IPS-18a (cell line): ENCODE data around the gene CPED1.

ENCODE experiments used
- H3K27ac ChIP-seq: one replicate; pipeline ENCODE4 v1.5.1; 2013; ENCODE audit warnings: low read length
- H3K27me3 ChIP-seq: one replicate; pipeline ENCODE4 v1.6.1; 2013; ENCODE audit warnings: mild to moderate bottlenecking, low read length; ENCODE audit not compliant: control insufficient read depth, insufficient read depth
- H3K36me3 ChIP-seq: one replicate; pipeline ENCODE4 v1.6.1; 2013; ENCODE audit warnings: low read depth, low read length; ENCODE audit not compliant: control insufficient read depth
- H3K4me1 ChIP-seq: one replicate; pipeline ENCODE4 v1.6.1; 2013; ENCODE audit warnings: low read depth, low read length; ENCODE audit not compliant: control insufficient read depth
- H3K4me3 ChIP-seq: one replicate; pipeline ENCODE4 v1.5.1; 2013; ENCODE audit warnings: low read length
- H3K9ac ChIP-seq: one replicate; pipeline ENCODE4 v1.6.1; 2013; ENCODE audit warnings: mild to moderate bottlenecking, low read length, moderate library complexity
- H3K9me3 ChIP-seq: one replicate; pipeline ENCODE4 v1.6.1; 2013; ENCODE audit warnings: low read depth, low read length; ENCODE audit not compliant: control insufficient read depth

The CPED1 gene

DNA sequence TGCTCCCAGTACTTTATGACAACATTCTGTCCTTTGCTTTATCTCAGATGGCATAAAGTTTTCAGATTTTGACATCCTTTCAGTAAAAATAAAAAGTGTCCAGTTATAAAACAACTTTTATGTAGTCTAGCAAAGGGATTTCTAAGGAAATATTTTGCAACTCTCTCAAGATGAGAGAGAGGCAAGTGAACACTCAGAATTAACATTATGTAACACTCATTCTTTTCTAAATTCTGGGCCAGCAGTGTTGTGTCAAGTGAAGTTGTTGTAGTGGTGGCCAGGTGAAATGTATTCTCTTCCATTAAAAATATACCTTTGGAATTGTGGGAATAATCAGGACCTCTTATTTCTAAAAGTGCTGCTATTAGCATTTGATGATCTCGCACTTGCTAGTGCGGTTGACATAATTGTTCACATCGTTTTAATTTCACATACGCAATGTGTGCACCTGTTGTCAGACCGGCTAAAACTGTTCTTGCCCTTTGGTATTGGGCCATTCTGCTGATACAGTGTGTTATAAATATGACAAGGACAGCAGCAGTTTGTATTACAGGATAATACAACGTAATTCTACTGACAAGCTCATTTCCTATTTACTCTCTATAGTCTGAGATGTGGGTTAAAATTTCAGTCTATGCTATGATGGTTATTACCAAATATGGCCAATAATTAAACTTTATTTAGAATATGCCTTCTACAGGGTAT, 23.8 kb downstream of the CPED1 start:
- Histone ChIP-seq H3K36me3 (no peaks in the 10 kb centered on the region), H3K9ac (no peak overlapping the region), H3K27ac (no peak overlapping the region), H3K4me3 (no peak overlapping the region), H3K9me3 (no peaks in the 10 kb centered on the region), H3K27me3 (no peaks in the 10 kb centered on the region), H3K4me1 (no peaks in the 10 kb centered on the region)

- Histone ChIP-seq H3K4me3 (no peak overlapping the region), H3K27ac (no peak overlapping the region), H3K4me1 (no peaks in the 10 kb centered on the region), H3K36me3 (no peaks in the 10 kb centered on the region), H3K9me3 (no peaks in the 10 kb centered on the region), H3K9ac (no peak overlapping the region), H3K27me3 (no peaks in the 10 kb centered on the region)
Observed at GRCh38 chr7:121012919-121013318, 24.4 kb downstream of the CPED1 start.

DNA sequence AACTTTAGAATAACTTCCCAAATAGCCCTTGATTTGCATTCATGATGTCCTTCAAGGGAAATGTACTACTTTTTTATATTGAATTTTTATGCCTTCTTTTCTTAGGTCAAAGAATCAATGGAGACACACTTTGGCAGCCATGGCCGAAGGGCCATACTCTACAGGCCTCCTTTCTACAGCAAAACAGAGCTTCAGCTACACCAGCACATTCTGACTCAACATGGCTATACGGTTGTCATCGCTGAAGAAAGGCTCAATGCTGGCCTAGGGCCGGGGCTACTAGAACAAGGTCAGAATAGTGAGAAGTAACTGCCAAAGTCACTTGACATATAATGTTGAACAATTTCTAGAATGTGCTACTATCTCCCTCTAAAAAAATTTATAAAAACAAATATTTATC, 27.0 kb downstream of the CPED1 start:
- Histone ChIP-seq H3K27me3 (no peaks in the 10 kb centered on the region), H3K9me3 (no peaks in the 10 kb centered on the region), H3K4me1 (no peaks in the 10 kb centered on the region), H3K36me3 (no peaks in the 10 kb centered on the region), H3K4me3 (no peak overlapping the region), H3K9ac (no peak overlapping the region), H3K27ac (no peak overlapping the region)

DNA sequence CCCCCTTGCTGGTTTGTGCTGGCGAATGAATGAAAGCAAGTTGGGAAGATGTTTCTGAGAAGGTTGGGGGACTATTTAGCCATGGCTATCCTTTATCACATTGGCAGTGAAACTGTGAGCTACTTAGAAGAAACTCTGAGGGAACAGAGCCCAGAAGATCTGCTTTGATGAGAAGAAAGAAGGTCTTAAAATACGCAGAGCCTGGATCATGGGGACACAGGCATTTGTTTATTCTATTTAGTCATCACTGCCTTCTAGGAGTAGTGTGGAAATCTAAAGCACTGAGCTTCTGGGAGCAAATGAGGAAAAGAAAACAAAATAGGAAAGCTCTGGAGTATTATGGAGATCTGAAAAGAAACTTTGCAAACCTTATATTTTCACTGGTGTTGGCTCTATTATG, 28.5 kb downstream of the CPED1 start:
- Histone ChIP-seq H3K27me3 (no peaks in the 10 kb centered on the region), H3K27ac (no peak overlapping the region), H3K9ac (no peak overlapping the region), H3K4me1 (no peaks in the 10 kb centered on the region), H3K36me3 (no peaks in the 10 kb centered on the region), H3K4me3 (no peak overlapping the region), H3K9me3 (no peaks in the 10 kb centered on the region)

- Histone ChIP-seq H3K9ac (no peak overlapping the region), H3K27ac (no peak overlapping the region), H3K4me1 (no peaks in the 10 kb centered on the region), H3K36me3 (no peaks in the 10 kb centered on the region), H3K4me3 (no peak overlapping the region), H3K9me3 (no peaks in the 10 kb centered on the region), H3K27me3 (no peaks in the 10 kb centered on the region)
Observed at GRCh38 chr7:121017586-121017985, 29.1 kb downstream of the CPED1 start.

DNA sequence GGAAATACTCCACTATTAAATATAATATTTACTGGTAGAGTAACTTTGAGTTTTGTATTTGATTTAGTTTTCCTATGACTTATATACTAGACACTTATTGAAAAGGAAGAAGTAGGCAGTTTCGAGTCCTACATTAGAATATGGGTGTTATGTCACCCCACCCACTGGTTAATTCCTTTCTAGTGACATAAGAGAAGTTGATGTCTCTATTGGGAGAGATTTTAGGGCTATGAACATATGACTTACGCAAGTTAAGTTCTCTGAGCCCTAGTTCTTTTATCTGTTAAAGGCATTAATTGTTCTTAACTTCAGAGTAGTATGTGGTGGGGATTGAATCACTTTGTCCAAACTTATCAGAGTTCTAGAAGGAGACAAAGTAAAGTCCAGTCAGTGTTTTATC, 30.5 kb downstream of the CPED1 start:
- H3K9me3 ChIP-seq: no peaks in the 10 kb centered on the region
- H3K27me3 ChIP-seq: no peaks in the 10 kb centered on the region
- no peaks in the 10 kb centered on the region for H3K4me1 ChIP-seq
- no peak overlapping the region for H3K4me3 ChIP-seq
- H3K27ac ChIP-seq: no peak overlapping the region
- H3K36me3 ChIP-seq: no peaks in the 10 kb centered on the region
- no peak overlapping the region for H3K9ac ChIP-seq

GRCh38 chr7:121020249-121020988, 31.9 kb downstream of the CPED1 start:
- Histone ChIP-seq H3K4me1 (no peaks in the 10 kb centered on the region), H3K27me3 (no peaks in the 10 kb centered on the region), H3K27ac (no peak overlapping the region), H3K36me3 (no peaks in the 10 kb centered on the region), H3K4me3 (no peak overlapping the region), H3K9me3 (no peaks in the 10 kb centered on the region), H3K9ac (no peak overlapping the region)

DNA sequence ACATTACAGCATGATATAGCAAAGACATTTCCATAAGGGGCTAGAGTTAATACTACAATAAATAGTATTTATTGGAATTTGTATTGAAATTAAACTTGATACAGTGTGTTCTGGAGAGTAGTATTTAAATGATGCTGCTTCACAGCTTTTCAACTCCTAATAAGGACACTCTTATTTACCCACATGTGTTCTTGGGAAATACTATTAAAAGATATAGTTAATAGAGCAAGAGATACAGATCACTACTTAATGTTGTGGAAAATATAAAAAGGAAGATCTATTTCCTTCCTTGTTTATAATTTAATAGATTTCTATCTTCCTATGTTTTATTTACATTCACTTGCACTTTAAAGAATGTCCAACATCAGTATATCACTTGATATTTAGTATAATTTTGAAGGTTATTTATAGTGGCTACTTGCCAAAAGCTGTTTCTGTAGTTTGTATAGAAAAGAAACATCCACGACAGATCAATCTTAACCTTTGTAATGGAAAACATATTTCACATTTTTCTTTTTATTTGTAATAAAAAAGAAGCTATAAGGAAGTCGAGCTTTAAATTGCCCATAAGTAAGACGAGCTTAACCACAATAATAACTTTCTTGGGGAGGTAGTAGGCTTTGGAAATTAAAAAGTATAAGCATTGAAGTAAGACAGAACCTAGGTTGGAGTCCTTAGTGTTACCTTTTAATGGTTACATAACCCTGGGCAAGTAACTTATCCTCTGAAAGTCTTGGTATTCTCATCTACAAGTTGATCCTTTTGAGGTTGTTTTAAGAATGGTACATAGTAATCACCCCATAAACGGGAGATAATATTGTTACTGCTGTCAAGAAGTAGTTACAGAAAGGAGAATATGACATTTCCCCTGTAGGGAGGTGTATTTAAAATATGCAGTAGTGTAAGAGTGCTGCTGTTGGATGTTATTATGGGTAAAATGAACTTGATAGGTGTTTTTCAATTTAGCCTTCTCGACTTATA, 32.8 kb downstream of the CPED1 start:
- Histone ChIP-seq H3K27ac (no peak overlapping the region), H3K9ac (no peak overlapping the region), H3K36me3 (no peaks in the 10 kb centered on the region), H3K4me1 (no peaks in the 10 kb centered on the region), H3K27me3 (no peaks in the 10 kb centered on the region), H3K4me3 (no peak overlapping the region), H3K9me3 (no peaks in the 10 kb centered on the region)

GRCh38 chr7:121023194-121023593, 34.7 kb downstream of the CPED1 start:
- Histone ChIP-seq H3K9ac (no peak overlapping the region), H3K36me3 (no peaks in the 10 kb centered on the region), H3K4me3 (no peak overlapping the region), H3K27ac (no peak overlapping the region), H3K9me3 (no peaks in the 10 kb centered on the region), H3K27me3 (no peaks in the 10 kb centered on the region), H3K4me1 (no peaks in the 10 kb centered on the region)

- H3K9ac ChIP-seq: no peak overlapping the region
- H3K27me3 ChIP-seq: no peaks in the 10 kb centered on the region
- H3K27ac ChIP-seq: no peak overlapping the region
- H3K36me3 ChIP-seq: no peaks in the 10 kb centered on the region
- H3K4me1 ChIP-seq: no peaks in the 10 kb centered on the region
- no peaks in the 10 kb centered on the region for H3K9me3 ChIP-seq
- no peak overlapping the region for H3K4me3 ChIP-seq
Observed at GRCh38 chr7:121023683-121024511, 35.4 kb downstream of the CPED1 start.

DNA sequence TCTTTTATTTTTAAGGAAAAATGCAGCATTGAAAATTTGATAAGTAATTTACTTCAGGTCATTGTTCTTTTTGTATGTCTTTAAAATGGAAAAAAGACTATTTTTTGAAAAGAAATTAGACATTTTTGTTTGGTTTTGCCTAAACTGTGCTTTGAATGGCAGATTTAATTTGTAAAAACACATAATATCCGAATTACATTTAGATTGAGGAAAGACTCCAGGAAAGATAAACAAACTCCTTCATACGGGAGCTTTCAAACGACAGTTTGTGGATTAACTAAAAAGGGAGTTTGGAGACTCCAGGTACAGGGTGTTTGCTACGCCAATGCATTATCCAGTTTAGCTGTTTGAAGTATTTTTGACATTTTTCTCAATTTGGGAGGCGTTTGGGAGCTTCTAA, 36.1 kb downstream of the CPED1 start:
- Histone ChIP-seq H3K27me3 (no peaks in the 10 kb centered on the region), H3K27ac (no peak overlapping the region), H3K4me3 (no peak overlapping the region), H3K4me1 (no peaks in the 10 kb centered on the region), H3K9me3 (no peaks in the 10 kb centered on the region), H3K9ac (no peak overlapping the region), H3K36me3 (no peaks in the 10 kb centered on the region)
